Posterior cingulate gyrus (tissue), 11 donors: ENCODE results near the gene MALRD1.

Experiments
- DNase-seq, 10 donors: peaks; one replicate each; pipeline versions ENCODE4 v3.0.0 to v3.0.0-alpha.2; 2020 to 2021; ENCODE audit warnings: mixed read lengths in 3 of 10
- intact Hi-C: fragments of 100-400 bp; cut with DNase I; formaldehyde crosslinking; loops from one replicate; pipeline ENCODE4 v1.15.1; 2023

MALRD1 gene

DNA sequence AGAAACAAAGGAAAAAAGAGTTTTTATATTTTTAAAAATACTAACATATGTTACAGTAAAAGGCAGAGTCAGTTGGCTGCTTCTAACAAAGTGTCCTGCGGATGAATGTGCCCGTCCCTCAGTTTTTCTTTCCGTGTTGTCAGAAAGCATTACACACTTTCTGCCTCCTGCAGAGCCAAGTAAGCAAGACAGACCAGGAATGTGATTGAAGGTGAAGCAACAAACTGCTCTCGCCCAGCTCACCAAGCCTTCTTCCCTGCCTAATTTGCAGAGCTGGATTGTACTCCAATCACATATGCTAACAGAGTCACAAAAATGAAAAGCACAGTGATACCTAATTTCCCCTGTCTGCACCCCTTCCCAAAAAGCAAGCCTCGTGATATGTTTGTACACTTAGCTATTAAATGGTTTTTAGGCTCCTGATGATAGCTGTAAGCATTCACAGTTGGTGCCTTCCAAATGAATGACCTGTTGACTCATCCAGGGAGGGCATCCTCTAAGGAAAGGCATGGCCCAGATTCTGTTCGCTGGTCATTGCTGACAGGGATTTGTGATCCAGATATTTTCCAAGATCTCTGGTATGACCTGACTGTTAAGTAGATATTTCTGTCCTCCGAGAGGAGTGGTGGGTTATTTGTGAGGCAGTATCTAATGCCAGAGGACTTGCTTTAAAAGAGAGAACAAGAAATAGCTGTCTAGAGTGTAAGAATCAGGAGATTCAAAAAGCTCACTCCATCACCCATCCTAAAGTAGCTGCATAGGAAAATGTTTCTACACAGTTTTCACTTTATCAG, 580.4 kb downstream of the MALRD1 start:
- DNase-seq, result no peak
- intact Hi-C loops, result no loop called here

DNA sequence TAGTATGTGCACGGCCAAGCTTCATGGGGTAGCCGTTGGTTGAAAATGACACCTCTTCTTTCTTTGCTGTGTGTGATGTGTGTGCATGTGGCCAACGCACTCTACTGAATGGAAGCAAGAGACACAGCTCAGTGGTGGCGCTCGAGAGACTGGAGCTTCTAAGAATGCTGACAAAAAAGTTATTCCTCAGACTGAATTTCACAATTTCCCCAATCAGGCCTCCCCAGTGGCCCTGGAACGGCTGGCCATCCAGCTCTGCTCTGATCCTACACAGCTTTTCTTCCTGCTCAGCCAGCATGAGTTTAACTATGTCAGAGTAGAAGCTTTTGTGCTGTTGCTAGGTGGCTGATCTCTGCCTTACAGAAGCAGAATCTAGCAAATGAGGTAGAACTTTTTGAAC, 581.0 kb downstream of the MALRD1 start:
- peak in 9 of 10 donors; percentile 19 to 88 (median 41) for DNase-seq
- intact Hi-C loops, result no loop called here

DNA sequence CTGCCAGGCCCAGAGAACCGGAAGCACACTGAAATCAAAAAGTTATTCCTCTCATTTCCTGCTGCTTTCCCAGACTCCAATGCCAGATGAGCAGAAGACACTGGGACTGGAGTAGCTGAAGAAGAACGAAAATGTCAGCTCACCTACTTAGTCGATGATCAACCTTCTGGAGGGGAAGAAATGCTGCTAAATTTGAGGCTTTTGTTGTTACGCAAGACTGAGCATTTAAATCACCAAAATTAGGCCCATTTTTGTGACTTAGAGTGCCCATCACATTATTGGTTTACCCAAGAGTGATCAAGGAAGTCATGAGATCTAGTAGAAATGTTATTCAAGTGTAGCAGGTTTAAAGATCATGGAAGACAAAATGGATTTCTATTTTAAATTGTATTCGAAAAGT, 585.6 kb downstream of the MALRD1 start:
- DNase-seq, result no peak
- intact Hi-C loops, result no loop called here

DNA sequence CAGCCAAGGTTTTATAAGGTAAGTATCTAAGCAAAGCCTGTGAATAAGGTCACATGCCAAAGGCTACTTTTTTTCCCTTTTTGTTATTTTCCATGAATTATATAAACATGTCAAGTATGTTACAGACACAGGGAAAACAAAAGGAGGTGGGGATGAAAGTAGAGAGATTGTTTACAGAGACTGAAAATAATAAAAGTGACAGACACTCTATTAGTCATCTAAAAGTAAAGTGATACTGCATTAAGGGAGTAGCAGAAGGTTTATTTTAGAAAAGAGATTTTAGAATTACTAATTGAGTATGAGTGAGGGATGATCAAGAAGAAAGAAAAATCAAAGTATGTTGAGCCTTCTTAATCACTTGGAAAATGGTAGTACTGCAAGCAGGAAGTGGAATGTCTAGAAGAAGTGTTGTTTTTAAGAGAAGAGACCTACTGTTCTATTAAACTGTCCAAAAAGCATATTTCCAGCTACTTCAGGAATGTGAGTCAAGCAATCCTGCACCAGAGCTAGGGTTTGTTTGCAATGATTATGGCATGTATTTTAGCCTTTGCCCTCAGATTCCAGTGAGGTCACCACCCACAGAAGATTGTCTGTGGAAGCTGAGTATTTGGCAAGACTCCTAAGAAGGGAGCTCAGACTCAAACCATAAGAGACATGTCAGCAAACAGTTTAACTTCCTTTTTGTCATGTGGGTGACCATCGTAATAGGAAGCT, 589.7 kb downstream of the MALRD1 start:
- intact Hi-C loops, result no loop called here
- DNase-seq, result no peak

DNA sequence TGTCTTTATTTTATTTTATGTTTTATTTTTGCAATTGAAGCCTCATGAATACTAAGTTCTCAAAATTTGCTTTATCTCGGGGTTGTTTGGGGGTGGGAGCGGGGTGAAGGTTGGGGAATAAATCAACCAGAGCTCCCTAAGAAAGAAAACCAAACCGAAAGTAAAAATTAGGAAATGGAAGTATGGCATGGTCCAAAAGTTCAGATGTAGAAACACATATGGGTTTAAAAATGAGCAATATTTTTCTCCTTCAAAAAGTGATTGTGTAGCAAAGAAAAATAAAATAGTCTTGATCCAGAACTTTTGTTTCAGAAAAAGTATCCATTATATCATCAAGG, 590.3 kb downstream of the MALRD1 start:
- intact Hi-C loops, result no loop called here
- DNase-seq, result no peak

DNA sequence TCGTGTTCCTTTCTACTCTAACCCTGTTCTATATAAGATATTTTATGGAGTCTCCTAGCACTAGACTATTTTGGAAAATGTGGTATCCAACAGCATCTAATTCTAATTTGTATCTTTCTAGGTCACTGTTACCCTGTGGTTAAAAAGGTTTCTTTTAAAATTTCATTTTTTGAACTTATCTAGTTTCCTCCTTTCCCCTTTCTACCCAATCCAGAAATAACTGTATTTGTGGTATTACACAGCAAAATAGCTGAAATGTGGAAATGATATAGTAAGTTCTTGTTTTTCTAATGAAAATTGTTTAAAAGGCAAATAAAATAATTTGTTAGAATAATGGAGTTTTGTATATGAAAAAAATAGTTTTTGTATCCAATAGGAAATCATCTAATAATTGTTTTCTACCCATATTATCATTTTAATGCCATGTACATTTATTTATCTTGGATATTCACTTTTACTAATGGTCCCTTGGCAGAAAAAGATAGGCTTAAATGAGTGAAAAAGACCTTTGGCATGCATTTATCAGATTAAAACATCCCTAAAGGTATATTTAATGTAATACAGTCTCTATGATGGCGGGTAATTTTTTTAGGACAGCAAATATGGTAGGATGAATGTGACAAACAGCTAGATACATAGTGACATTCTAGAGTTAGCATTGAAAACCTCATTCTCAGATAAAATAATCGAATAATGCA, 592.1 kb downstream of the MALRD1 start:
- no peak for DNase-seq
- intact Hi-C loops, result no loop called here

DNA sequence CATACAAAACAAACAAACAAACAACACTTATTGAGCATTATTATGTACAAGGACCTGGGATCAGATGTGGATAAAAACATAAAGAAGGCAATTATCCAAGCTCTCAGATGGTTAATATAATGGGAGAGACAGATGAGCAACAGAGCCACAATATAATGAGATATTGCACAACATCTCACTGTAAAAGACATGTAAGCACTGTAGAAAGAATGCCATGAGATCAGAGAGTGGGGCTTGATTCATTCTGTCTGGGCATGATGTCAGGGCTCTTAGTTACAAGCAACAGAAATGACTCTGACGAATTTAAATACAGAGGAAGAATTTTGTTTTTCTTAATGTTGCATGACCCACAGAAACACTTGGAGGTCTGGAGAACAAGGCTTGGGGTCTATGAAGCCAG, 602.9 kb downstream of the MALRD1 start:
- intact Hi-C loops, result no loop called here
- no peak for DNase-seq

DNA sequence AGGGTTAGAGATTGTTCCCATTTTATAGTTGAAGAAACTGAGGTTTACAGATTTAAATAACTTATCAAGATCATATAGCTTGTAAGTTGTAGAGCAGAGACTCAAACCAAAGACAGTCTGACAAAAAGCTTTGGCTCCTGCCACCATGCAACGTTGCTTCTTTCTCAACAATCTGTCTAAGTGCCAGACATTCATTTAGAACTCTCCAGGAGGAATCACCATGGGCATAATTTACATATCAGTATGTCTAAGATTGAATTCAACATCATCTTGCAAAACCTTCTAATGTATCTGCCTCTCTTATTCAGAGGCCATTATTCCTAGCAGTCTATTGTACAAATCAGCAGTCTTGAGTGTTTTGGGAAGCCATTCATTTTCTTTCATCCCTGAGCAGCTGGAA, 604.1 kb downstream of the MALRD1 start:
- no peak for DNase-seq
- intact Hi-C loops, result no loop called here

DNA sequence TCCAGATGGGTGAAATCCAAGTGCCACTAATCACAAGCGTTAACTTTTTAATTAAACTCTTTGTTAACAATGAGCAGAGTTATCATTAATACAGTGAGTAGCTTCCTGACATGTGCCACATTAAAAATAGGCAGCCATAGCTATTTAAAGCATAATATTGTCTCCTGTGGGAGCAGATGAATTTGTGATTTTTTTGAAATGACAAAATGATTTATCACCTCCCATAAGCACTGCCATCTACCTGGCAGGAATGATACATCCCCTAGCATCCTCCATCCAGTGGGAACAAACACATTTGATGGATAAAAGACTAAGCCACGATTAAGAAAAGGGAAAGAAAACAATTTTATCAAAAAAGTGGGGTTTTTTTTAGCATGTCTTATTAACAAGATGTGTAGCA, 605.3 kb downstream of the MALRD1 start:
- intact Hi-C loops, result no loop called here
- DNase-seq, result no peak

DNA sequence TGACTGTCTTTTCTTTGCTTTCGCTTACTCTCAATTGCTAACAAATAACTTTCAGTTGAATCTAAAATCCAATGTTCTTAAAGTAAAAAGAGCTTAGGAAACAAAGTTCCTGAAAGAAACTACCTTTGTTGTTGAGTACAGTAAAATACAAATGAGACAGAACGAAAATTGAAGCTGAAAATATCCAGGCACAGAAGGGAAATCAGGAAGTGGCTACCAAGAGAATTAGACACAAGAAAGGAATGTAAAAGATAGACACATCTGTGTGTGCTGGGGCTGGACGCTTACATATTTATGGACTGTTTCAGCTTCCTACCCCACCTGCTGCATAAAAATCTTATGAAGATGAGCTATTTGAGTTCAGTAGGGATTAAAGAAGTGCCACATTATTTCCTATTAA, 606.0 kb downstream of the MALRD1 start:
- intact Hi-C loops, result no loop called here

DNA sequence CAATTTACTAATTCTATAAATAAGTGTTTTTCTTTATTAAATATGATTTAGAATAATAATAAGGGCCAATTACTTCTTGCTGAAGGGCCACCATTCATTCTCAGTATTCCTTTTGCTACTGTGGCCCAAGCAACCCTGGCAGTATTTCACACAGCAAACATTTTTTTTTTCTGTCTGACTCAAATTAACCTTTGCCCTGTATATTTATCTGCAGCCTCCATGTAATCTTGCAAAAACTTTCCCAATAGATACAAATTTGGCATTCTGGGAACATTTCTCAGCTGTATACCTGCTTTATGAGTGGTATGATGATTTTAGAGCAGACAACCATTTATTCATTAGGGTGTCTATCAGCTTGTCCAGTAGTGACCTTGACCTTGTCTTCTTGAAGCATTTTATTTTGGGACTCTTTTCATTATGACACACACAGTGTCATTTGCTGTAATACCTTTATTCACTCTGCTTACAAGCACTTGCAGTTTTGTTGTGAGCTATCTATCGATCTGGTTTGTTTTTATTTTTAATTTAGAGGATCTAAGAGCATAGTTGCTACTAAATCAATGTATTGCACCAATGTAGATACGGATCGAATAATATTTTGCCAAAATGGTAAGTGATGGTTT, 607.9 kb downstream of the MALRD1 start:
- no peak for DNase-seq
- intact Hi-C loops, result no loop called here

More for the DNA sequence above, 606.0 kb downstream of the MALRD1 start:
- no peak for DNase-seq

DNA sequence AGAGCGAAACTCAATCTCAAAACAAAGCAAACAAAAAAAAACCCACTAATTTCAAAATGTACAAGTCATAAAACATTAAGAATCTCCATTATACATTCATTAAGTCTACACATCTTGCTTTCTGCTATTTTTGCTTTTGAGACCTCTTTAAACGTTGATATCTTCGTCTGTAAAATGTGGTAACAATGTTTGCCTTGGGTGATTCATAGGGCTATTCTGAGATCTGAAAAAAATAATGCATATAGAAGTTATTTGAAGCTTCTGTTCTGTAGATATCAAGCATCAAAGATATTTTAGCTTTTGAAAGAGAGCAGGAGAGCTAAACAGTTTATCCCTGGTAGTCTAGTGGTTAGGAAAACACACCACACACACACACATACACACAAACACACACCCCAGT, 609.5 kb downstream of the MALRD1 start:
- intact Hi-C loops, result no loop called here

DNA sequence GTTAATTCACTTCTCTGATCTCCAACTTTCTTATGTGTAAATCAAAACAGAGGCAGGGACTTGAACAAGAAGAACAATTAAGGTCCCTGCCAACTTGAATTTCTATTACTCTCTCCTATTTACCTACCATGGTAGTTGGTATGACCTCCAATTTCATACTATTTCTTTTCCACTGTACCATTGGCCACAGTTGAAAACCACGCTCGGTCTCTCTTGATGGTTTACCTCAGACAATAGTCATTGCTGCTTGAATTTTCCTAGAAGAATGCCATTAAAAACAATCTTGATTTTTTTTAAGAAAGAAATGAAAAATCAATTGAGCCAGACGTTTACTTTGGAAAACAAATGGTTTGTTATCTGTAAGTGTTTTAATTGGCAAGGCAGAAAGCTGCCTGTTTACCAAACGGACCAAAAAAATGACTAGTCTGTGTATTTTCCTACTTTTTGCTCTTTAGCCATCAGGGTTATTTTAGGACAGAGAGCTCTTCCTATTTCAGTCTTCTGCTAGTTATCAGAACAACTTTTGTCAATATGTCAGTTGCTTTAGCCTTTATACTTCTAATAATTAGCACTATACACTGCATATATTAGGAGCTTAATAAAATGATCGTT, 610.1 kb downstream of the MALRD1 start:
- DNase-seq, result no peak
- intact Hi-C loops, result no loop called here

More for the DNA sequence above, 609.5 kb downstream of the MALRD1 start:
- no peak for DNase-seq

DNA sequence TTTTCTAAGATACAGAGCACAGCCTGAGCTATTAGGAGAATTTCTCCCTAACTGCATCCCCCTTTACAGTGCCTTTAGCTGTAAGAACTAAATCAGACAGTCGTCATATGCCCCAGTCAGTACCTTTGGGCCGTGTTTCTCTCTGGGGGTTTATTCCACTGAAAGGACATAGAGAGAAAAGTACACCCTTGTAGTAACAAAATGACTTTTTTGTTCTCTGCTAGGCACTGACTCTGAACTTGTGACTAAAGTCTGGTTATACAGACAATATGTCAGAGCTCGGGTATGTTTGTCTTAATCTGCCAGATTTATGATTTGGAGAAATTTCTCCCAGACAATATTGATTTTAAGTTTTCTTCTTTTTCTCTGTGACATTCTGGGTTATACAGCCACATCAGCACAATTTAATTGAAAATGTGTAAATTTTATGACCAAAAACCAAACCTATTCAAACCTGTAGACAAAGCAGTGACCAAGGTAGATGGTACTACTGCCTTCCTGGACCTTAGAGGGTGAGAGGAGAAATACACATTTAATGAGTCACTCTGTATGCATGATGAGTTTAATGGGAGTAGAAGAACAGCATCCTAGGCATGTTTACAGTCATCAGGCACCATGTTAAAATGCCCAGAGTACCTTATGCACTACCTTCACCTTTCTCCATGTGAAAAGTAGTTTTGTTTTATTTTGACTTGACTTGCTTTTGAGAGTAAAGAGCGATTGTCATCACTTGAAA, 611.5 kb downstream of the MALRD1 start:
- no peak for DNase-seq
- intact Hi-C loops, result no loop called here

DNA sequence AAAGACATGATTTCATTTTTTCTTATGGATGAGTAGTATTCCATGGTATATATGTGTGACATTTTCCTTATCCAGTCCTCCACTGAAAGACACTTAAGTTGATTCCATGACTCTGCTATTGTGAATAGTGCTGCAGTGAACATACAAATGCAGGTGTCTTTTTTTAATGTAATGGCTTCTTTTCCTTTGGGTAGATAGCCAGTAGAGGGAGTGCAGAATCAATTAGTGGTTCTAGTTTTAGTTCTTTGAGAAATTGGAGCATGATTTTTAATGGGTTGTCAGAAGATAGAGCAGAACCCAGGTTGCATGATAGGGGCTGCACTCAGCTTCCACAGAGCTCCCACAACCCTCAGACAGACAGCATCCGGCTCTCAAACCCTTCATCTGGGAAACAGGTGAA, 614.7 kb downstream of the MALRD1 start:
- intact Hi-C loops, result no loop called here

DNA sequence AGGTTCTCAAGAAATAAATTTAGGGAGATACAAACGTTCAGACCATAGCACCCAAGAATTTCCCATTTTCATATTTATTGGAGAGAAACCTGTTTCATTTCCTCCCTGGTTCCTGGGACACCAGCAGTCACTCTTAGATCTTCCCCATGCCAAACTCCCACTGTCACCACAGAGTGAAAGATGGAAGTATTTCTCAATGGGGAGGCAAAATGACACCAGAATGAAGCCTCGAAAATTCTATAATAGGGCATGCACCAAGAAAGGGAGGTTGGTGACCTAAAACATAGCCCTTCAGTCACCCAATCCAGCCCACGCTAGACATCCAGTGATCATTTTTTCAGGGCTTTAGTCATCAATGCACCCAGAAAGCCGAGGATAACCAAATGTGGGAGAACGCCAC, 619.5 kb downstream of the MALRD1 start:
- no peak for DNase-seq
- intact Hi-C loops, result no loop called here

More for the DNA sequence above, 614.7 kb downstream of the MALRD1 start:
- DNase-seq, result no peak

DNA sequence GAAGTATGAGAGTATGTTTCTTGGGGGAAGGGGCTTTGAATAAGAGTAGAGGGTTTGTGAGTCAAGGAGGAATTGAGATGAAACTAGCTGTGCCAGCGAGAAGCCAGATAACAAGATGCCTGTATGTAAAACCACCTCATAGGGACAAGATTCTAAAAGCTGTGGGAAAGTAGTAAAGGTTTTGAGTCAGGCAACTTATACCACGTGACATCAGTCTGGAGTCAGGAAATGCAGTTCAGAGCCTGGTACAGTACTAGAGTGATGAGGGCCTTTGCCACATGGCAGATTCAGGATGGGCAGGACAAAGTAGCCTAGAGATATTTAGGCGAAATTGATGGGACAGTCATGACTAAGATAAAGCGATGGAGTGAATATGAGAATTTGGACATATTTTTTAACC, 627.5 kb downstream of the MALRD1 start:
- DNase-seq, result no peak
- intact Hi-C loops, result no loop called here

DNA sequence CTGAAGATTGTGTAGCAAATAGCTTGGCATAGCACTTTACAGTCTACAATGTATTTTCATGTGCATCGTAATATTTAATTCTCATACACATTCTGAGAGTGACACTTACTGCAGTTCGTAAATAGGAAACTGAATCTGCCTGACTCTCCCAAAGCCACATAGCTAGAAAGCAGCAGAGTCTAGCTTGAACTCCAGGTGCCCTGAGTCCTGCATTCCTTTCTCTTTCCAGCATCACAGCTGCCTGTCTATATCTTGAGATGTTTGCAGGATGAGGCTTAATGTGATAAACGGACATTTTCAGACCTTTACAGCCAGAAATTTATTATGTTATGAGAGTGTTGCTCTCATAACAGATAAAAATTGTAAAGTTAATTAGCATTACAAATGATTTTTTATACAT, 634.8 kb downstream of the MALRD1 start:
- DNase-seq, result no peak
- intact Hi-C loops, result no loop called here

DNA sequence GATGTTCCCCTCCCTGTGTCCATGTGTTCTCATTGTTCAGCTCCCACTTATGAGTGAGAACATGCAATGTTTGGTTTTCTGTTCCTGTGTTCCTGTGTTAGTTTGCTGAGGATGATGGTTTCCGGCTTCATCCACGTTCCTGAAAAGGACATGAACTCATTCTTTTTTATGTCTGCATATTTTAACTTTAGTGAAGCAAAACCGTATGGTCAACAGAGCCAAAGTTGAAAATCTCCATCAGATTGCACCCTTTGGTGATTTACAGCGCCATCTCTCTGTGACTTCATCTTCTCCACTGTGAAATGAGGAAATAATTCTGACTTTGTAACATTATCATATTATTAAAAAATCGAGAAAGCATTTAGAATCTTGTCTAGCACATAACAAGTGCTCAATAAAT, 635.4 kb downstream of the MALRD1 start:
- DNase-seq, result no peak
- intact Hi-C loops, result no loop called here

DNA sequence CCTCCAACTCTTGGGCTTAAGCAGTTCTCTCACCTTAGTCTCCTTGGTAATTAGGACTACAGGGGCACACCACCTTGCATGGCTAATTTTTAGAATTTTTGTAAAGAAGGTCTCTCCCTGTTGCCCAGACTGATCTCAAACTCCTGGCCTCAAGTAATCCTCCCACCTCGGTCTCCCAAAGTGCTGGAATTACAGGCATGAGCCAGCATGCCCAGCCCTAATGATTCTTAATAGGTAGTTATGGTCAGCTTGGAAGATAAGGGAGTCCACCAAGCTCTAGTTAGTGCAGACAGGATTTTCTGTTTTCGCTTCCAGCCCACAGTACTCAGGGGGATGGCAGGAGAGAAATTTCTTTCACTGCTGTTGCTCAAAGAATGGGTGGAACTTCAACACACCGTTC, 639.7 kb downstream of the MALRD1 start:
- intact Hi-C loops, result no loop called here
- no peak for DNase-seq
